HG02571 (cell line): ENCODE data around the gene LDHAL6B.

ENCODE experiments used
- ATAC-seq: cut with Tn5 transposase; IDR thresholded peaks from one replicate; pipeline ENCODE4 v1.9.1; 2021; ENCODE audit warnings: mild to moderate bottlenecking, moderate library complexity; ENCODE audit not compliant: unreplicated experiment

LDHAL6B gene

DNA sequence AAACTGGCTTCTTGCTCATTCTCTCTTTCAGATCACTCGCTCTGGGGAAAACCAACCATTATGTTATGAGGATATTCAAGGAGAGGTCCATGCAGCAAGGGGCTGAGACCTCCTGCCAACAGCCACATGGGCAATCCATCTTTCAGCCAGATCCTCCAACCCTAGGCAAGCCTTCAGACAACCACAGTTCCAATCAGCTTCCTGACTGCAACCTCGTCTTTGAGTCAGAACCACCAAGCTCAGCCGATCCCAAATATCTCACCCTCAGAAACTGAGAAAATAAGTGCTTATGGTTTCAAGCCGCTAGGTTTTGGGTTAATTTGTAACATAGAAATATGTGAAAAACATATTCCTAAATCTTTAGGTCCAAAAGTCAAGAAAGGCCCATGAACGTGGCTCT lies 10.3 kb downstream of the LDHAL6B start:
- ATAC-seq: no peak

- ATAC-seq: no peak
These were observed 11.3 kb downstream of the LDHAL6B start for GRCh38 chr15:59217876-59218498.

DNA sequence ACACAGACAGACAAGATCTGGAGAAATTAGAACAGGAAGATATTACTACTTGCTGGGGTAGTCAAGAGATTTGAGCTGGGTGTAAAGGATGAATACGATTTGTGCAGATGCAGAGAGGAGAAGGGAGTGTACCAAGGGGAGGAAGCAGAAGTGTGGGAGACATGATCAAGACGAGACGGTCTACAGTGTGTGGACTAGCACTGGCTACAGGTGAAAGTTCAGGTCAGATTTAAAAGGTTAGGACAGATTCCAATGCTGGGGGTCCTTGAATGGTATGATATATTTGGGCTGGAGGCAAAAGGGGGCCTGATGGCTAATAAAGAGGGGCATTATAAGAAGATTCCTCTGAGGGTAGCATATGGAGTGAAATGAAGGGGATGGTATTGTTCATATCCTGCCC lies 12.1 kb downstream of the LDHAL6B start:
- no peak for ATAC-seq

DNA sequence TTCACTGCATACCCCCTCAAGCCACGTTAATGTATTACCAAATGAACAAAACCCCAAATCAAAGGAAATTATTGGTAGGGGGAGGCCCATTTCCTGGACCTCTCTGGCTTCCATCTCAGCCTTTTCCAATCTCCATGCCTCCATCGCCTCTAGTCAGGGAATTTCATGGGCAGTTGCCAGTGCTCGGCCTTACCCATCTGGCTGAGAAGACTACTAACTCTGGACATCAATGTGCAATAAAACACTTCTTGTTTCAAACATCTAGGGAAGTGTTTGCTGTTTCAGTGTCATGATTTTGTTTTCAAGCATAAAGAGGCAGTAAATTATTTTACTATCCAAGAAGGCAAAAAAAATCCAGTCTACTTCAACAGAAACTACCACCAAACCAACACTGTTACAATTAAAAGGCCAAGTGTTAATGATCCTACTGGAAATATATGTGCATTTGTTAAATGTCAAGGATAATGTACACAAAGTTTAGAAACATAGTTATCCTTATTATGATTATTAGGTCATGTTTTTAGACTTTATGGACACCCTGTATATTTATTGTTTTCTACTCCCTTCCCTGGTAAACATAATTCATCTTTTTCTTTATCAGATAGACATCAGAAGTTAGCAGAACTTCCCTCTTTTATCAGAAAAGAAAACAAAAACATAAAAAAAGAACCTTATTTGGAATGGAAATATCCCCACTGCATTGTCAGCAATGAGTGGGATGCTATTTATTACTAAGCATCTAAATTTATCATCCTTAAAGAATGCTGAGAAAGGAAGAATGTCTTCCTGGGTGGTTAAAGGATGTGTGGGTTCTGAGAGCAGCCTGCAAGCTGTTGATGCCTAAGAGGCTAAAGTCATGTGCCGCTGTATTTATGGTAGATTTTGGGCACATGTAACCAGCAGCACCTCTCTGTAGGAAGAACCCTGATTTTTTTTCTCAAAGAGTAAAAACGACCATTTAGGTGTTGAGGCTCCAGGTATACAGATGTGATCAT lies 15.2 kb downstream of the LDHAL6B start:
- no peak for ATAC-seq

DNA sequence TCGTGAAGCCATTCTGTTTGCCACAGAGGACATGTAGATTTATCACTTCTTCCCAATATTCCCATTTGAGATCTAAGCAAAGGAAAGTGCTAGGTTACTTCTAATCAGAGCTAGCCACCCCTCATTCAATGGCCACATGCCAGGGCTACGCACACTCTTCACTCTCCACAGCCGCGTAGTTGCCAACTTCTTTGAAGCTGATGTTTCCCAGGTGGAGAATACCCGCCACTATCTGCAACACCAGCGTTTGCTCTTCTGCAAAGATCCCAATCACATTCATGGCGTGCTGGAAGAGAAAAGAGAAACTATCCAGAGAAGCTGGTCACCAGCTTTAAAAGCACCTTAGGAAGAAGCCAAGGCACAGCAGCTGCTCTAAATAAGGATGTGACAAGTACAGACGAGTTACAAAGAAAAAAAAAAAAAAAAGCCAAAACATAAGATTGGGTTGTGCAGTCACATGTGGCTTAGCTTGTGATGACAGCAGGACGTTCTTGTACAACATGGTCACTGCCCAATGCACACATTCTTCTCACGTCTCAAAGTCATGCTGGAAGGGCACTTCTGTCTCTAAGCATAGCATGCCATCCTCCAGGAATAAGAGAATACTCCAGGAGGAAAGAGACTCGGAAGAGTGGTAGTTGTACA lies 16.4 kb downstream of the LDHAL6B start:
- no peak for ATAC-seq

DNA sequence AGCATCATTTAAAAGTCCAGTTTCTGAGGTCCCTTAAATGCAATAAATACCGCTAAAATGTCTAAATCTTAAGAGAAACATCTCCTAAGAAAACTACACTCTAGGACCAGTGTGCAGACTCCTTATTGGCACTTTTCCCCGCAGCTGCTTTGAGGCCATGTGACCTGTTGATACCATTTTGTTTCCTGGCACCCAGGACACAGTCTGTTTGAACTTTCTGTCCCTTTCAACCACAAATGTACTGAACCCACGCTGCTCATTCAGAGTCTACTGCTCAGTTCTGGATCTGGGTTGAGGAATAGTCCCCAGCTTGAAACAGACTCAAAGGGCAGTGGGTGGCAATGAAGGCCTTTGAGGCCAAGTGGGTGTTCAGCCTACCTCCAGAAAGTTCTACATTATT lies 17.1 kb downstream of the LDHAL6B start:
- ATAC-seq: no peak

DNA sequence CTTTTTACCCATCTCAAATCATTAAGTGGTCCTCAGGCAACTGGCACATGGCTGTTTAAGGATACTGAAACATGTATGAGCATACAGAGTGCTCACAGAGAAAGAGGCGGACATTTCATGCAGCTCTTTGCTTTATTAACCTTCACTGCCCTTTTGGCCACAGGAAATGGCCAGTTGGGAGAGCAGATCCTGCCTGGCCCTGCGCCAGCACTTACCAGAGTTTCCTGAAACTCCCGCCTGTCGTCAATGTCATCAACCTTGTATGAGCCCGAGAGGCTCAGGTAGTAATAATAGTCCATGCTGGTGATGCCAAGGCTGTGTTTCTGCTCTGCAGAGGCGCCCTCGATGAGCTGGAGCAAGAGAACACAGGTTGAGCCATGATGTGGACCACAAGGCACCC lies 17.8 kb downstream of the LDHAL6B start:
- no peak for ATAC-seq

DNA sequence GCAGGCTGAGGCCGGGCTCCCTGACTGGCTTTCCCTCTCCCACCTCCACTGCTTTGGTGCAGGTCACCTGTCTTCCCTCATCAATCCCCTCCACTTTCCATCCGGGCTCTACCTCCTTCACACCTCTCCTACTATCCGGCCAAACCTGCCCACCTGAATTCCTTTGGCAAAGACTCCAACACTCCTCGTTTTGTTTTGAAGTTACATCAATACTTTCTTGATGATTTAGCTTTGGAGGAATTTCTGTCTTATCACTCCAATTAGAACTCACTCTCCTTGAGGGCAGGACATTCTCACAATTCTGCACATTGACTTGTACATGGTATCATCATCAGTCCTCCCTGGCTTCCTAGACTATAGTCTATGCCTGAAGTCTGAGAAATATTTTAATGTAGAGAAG lies 20.4 kb downstream of the LDHAL6B start:
- no peak for ATAC-seq

DNA sequence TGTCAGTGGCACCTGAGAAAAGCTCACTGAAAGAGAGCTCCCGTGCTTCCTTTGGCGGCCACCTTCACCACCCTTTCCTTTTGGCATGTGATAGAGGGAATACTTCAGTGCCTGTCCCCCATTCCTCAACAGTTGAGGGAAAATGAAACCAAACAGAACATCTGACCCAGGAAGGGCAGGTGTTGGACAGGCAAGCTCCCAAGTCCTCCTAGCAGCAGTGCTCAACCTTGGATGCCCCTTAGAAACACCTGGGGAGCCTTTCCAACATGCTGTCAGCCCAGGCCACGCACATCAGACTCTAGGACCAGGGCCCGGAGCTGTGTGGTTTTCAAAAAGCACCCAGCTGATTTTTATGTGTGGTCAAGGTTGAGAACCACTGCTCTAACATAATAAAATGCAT lies 22.4 kb downstream of the LDHAL6B start:
- no peak for ATAC-seq

- no peak for ATAC-seq
These were observed 22.8 kb downstream of the LDHAL6B start for GRCh38 chr15:59229453-59229852.

GRCh38 chr15:59230531-59231055 lies 23.9 kb downstream of the LDHAL6B start:
- ATAC-seq: no peak

GRCh38 chr15:59232476-59232875 lies 25.8 kb downstream of the LDHAL6B start:
- no peak for ATAC-seq

GRCh38 chr15:59236394-59236793 lies 29.8 kb downstream of the LDHAL6B start:
- no peak for ATAC-seq

DNA sequence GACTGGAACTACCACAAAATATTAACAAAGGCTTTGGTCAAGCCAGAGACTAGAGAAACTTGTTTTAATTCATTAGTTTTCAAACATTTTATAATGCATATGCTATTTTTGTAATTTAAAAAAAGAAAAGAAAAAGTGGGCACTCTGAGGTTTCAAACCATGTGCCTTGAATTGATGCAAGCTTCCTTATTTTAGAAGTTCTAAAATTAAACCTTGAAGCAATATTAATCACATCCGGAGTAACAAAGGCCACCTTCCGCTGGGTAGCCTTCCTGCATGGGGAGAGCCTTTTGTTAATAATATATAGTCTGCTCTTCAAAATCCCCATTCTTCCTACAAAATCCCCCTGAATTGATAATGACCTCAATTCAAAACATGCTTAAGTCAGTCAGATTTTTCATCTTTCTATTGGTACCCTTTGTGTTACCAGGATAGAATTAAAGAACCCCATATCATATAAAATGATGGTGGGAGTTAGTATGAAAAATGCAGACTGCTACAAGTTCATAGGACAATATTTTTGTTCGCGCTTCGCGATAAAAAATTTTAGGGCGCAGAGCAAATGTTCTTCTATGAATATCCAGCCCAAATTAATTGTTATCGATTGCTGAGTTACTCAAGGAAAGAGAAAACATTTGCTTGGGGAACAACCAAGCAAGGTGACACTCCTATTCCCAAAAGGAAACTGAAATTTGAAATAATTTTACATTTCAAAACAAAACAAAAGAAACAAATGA lies 30.6 kb downstream of the LDHAL6B start:
- ATAC-seq: peak; percentile 62

DNA sequence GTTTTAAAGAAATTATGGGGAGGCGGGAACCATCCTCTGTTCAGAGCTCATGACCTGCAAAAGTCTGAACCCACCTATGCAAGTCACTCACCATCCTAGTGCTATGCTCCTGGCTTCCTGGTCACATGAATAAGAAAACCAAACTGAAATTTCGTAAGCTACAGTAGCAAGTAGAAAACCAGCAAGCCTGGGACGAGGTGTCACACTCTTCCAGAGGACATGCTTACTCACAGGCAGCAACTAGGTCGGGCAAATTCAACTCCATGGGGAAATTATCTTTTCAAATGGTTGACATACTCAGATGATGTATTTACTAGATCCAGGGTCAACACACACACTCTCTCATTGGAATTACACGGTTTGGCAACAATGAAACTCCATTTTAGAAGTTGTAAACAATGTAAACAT lies 31.3 kb downstream of the LDHAL6B start:
- ATAC-seq: peak; percentile 44

- no peak for ATAC-seq
These were observed 33.4 kb downstream of the LDHAL6B start for GRCh38 chr15:59240036-59240435.

DNA sequence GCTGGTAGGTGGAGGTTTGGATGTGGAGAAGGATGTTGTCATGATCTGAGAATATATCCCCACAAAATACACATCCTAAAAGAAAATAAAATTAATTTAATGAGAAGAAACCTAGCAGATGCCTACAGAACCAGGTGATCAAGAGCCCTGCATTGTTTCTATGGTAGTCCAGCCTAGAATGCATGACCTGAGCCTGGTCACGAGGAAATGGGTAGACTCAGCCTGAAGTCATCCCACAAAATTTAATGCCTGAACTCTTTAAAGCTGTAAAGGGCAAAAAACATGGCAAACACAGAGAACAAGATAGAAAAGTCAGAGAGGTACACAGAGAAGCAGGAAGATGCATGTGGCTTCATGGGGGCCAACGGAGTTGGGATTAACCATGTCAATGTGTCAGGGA lies 36.0 kb downstream of the LDHAL6B start:
- ATAC-seq: no peak

- ATAC-seq: no peak
These were observed 37.0 kb downstream of the LDHAL6B start for GRCh38 chr15:59243622-59244021.

GRCh38 chr15:59244337-59244736 lies 37.7 kb downstream of the LDHAL6B start:
- peak; percentile 86 for ATAC-seq

- no peak for ATAC-seq
These were observed 38.9 kb downstream of the LDHAL6B start for GRCh38 chr15:59245559-59245958.

DNA sequence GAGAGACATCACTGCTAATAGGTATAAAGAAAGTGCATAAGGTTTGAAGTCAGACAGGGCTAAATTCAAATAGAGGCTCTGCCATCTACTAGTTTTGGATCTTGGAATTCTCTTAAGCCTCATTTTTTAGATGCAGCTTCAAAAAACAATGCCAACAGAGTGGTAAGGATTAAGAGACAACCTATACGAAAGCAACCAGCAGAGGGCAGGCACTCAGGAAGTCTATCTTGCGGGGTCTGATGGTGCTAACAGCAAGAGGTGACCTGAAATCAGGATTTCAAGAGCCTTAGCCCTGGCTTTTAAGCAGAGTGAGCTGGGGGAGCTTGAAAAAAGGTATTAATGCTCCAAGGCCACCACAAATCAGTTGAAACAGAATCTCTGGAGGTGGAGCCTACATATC lies 40.7 kb downstream of the LDHAL6B start:
- ATAC-seq: no peak
